SK-N-SH (cell line): ENCODE results near the gene IFT25.

Experiments
- CTCF ChIP-seq: fragments of 200-600 bp; sonication (generic); IDR thresholded peaks from 2 replicates; pipeline ENCODE4 v1.6.1; 2017; ENCODE audit warnings: antibody characterized with exemption, mild to moderate bottlenecking, moderate library complexity
- GABPA ChIP-seq: IDR thresholded peaks from 2 replicates; pipeline ENCODE4 v1.4.0; 2012; ENCODE audit warnings: low read depth, mild to moderate bottlenecking

DNA sequence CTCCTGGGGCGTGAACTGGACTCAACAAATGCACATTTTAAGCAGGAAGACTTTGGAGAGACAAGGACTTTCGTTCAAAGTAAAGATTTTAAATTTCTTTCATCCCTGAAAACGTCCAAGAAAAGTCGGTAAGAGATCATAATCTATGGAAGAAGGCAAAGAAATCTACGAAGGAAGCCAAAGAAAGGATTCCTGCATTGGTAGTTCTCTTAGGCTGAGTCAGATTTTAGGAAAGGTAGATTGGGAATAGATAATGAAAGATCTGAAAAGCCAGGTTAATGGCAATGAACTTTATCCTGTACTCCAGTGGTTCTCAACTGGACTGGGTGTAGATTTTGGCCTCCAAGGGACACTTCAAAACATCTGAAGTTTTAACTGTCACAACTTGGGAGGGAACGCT is 2.4 kb downstream of the IFT25 start:
- TF ChIP-seq GABPA (no peak), CTCF (no peak)
